ENCODE data around the gene XAB2. TPM values are rescaled to one million over a fixed set of nuclear protein-coding genes. Genes with fewer than 3 reads are reported as not detected.

Gene XAB2
- total RNA-seq = 27.5 TPM
- long read RNA-seq, transcript XAB2-201 (19 exons, 2,667 nt) = major isoform, 7 of 19 reads
- long read RNA-seq, partial matches to known transcripts = 12 of 19 reads
- long read RNA-seq, other reads (novel, unspliced or antisense) = 0 of 19 reads

DNA sequence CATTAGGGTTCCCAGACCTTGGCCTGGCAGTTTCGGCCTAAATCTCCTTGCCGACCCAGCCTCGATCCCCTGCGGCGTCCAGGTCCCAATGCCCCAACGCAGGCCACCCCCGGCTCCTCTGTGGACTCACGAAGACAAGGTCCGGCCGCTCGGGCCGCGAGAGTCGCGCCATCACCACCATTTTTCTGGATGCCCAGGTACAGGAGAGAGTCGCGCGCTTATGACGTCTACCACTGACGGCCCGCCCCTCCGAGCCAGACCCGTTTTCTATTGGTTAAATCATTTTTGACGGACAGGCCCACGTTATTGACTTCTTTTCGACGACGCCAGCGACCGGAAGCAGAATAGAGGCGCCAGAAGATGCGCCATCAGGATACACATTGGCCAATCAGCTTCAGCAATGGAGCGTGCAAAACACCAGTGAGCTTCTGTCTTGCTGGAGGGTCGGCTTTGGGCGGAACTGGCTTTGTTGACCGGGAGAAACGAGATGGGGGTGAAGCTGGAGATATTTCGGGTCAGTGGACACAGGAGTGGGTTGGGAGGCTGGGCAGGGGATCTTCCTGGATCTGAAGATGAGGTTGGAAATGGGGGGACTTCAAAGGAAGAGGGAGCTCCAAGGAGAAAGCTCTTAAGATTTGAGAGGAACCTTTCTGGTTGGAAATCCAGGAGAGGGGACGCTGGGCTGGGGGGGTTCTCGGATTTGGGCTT is at the start of gene XAB2, which contains the start of gene PET100:
Gene XAB2, minus strand, starts transcription at position 199 of the 708 bp plus-strand sequence. Its CDS starts 18 bp downstream, at position 181.
Gene PET100, plus strand, starts transcription at position 447 of the 708 bp plus-strand sequence. Its CDS starts 41 bp downstream, at position 488.
- intact Hi-C loops (cut with micrococcal nuclease) = no loop called here
- ATAC-seq (peak; percentile 98), DNase-seq (peak; percentile 94)

DNA sequence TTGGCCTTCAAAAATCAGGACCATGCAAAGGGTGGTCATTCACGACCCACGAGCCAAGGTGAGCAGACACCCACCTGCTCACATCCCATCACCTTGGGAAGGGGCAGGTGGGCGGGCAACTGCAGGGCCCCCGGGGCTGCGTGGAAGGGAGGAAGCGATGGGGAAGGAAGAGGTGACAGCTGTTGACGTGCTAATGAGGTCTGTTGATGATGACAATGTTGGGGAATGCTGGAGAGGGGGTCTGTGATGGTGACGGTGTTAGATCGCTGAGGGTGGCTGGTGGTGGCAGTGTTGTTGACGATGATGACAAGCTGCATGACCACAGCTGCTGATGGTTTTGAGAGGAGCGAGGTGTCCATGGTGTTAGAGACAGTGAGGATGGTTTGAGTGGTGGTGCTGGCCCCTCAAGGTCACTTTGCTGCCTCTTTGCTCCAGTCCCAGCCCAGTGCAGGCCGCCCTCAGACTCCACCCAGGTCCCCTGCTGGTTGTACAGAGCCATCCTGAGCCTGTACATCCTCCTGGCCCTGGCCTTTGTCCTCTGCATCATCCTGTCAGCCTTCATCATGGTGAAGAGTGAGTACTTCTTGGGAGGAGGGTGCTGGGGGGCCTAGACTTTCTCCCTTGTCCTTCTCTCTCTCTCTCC is 48.4 kb upstream of the XAB2 start:
- no peak for DNase-seq
- no peak for ATAC-seq
- intact Hi-C loops (cut with micrococcal nuclease) = no loop called here

GRCh38 chr19:7676854-7677253 is 47.5 kb upstream of the XAB2 start, which contains the start of gene MCEMP1:
Gene MCEMP1, plus strand, starts transcription at chr19:7677090. Its CDS starts 31 bp downstream, at chr19:7677121.
- DNase-seq (no peak), ATAC-seq (no peak)
- intact Hi-C loops (cut with micrococcal nuclease) = no loop called here

DNA sequence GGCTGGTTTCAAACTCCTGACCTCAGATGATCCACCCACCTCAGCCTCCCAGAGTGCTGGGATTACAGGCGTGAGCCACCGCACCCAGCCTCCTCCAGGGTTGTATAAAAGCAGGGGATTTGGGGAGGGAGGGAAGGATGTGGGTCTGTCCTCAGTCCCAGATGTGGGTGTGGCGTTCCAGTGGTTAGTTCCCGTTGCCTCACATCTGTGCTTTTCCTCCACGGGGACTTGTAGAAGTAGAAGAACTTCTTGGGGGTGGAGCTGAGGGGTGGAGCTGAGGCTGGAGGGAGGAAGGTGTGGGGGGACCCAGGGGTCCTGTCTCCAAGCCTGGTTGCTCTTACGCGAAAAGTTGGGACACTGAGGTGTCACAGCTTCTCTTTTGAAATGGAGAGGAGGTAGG is 47.0 kb upstream of the XAB2 start:
- intact Hi-C loops (cut with micrococcal nuclease) = no loop called here
- ATAC-seq (no peak), DNase-seq (peak; percentile 42)

- DNase-seq (peak; percentile 78), ATAC-seq (peak; percentile 85)
- intact Hi-C loops (cut with micrococcal nuclease) = no loop called here
These were observed 45.0 kb upstream of the XAB2 start for GRCh38 chr19:7674010-7675005.

DNA sequence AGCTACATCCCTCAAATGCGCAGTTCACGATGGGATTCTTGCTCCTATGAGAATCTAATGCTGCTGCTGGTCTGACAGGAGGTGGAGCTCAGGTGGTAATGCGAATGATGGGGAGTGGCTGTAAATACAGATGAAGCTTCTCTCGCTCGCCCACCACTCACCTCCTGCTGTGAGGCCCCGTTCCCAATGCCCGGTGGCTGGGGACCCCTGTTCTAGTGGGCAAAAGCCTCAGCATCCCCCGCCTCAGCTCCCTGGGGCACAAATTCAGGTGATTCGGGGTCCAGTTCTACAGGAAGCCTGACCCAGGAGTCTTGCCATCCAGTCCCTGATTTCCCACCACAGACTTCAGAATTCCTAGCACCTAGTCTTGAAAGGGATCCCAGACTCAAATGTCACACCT is 43.2 kb upstream of the XAB2 start:
- DNase-seq (no peak), ATAC-seq (no peak)
- intact Hi-C loops (cut with micrococcal nuclease) = no loop called here

GRCh38 chr19:7670790-7671189 is 41.4 kb upstream of the XAB2 start:
- no peak for ATAC-seq
- intact Hi-C loops (cut with micrococcal nuclease) = no loop called here
- no peak for DNase-seq

- ATAC-seq (no peak), DNase-seq (no peak)
- intact Hi-C loops (cut with micrococcal nuclease) = no loop called here
These were observed 40.9 kb upstream of the XAB2 start for GRCh38 chr19:7670150-7670783.

DNA sequence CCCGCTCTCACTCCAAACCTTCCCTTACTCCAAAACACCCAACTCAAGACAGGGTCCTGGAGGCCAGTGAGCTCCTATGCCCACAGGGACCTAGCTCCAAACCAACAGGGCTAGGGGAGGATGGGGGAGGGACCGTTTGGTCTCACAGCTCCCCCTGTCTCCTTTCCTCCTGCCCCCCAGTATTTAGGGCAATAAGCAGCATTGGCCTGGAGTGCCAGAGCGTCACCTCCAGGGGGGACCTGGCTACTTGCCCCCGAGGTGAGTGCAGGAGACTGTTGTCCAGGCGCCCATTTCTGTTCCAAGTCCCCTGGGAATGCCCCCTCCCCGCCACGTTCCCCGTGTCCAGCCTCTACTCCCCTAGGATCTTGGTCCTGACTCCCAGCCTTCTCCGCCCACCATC is 40.3 kb upstream of the XAB2 start:
- DNase-seq = no peak
- intact Hi-C loops (cut with micrococcal nuclease) = no loop called here

GRCh38 chr19:7668842-7669241 is 39.5 kb upstream of the XAB2 start, which contains the start of gene RETN:
Gene RETN, plus strand, starts transcription at chr19:7669049. Its CDS starts 278 bp downstream, at chr19:7669327.
- no peak for ATAC-seq
- no peak for DNase-seq
- intact Hi-C loops (cut with micrococcal nuclease) = no loop called here

More for the DNA sequence above, 40.3 kb upstream of the XAB2 start:
- no peak for ATAC-seq

GRCh38 chr19:7665076-7665475 is 35.7 kb upstream of the XAB2 start:
- ATAC-seq = no peak
- no peak for DNase-seq
- intact Hi-C loops (cut with micrococcal nuclease) = no loop called here

DNA sequence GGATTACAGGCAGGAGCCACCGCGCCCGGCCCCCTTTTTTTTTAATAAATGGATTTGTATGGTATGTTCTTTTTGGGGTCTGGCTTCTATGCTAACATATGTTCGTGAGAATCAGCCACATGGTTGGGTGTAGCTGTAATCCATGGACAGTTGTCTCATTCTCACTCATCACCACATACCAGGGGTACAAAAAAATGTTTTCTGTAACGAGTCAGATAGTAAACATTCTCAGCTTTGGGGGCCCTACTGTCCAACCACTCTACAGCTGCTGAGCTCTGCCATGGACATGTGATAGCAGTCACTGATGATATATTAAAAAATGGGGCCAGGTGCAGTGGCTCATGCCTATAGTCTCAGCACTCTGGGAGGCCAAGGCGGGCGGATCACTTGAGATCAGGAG is 34.4 kb upstream of the XAB2 start:
- intact Hi-C loops (cut with micrococcal nuclease) = no loop called here
- DNase-seq = no peak
- no peak for ATAC-seq

- DNase-seq (no peak), ATAC-seq (no peak)
- intact Hi-C loops (cut with micrococcal nuclease) = no loop called here
These were observed 33.3 kb upstream of the XAB2 start for GRCh38 chr19:7662657-7663056.

DNA sequence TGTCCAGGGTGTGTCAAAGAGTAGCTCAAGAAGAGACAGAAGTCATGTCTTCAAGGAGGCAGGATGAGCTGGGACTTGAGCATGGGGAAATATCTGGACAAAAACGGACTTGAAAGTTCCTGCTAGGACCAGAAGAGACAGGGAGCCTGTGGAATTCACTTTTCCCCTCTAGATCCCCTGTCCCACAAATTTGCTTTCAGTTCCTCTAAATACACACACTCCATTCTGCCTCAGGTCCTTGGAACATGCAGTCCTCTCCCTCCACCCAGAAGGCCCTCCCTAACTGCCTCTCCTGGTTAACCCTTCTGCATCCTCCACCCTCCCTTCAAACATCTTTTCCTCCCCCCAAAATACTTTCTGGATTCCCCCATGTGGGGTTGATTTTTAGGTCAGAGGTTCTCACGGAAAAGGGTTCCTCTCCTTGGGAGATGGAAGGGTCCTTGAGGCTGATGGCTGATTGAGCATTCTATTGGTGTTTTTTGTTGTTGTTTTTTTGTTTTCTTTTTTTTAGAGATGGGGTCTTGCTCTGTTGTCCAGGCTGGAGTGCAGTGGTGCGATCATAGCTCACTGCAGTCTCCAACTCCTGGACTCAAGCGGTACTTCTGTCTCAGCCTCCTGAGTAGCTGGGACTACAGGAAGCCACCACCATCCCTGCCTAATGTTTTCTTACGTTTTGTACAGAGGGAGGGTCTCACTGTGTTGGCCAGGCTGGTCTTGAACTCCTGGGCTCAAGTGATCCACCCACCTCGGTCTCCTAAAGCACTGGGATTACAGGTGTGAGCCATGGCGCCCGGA is 32.6 kb upstream of the XAB2 start:
- ATAC-seq = no peak

GRCh38 chr19:7658219-7658686 is 28.9 kb upstream of the XAB2 start:
- ATAC-seq = no peak
- no peak for DNase-seq
- intact Hi-C loops (cut with micrococcal nuclease) = no loop called here

More for the DNA sequence above, 32.6 kb upstream of the XAB2 start:
- no peak for DNase-seq
- intact Hi-C loops (cut with micrococcal nuclease) = no loop called here

- no peak for DNase-seq
- intact Hi-C loops (cut with micrococcal nuclease) = no loop called here
- ATAC-seq = peak; percentile 59
These were observed 27.9 kb upstream of the XAB2 start for GRCh38 chr19:7657131-7657751.

- no peak for DNase-seq
- no peak for ATAC-seq
- intact Hi-C loops (cut with micrococcal nuclease) = no loop called here
These were observed 26.2 kb upstream of the XAB2 start for GRCh38 chr19:7655581-7655980.

All from left ventricle myocardium superior (tissue), 1 donor.